HEK293T (cell line): ENCODE measurements around the gene ADCY2.

Experiments
- BHLHE40 ChIP-seq: fragments of 450-650 bp; IDR thresholded peaks from 2 replicates; pipeline ENCODE4 v1.6.1; 2016; ENCODE audit warnings: mild to moderate bottlenecking, moderate library complexity, borderline replicate concordance
- CTBP1 ChIP-seq: fragments of 450-650 bp; IDR thresholded peaks from 2 replicates; pipeline ENCODE4 v1.6.1; 2016; ENCODE audit warnings: borderline replicate concordance
- ELF4 ChIP-seq: fragments of 450-650 bp; IDR thresholded peaks from 2 replicates; pipeline ENCODE4 v1.6.1; 2017; ENCODE audit warnings: antibody characterized with exemption
- FOXK2 ChIP-seq: fragments of 450-650 bp; IDR thresholded peaks from 2 replicates; pipeline ENCODE4 v1.6.1; 2016; ENCODE audit warnings: mild to moderate bottlenecking
- FOXM1 ChIP-seq: fragments of 450-650 bp; IDR thresholded peaks from 2 replicates; pipeline ENCODE4 v1.6.1; 2017; ENCODE audit warnings: mild to moderate bottlenecking, borderline replicate concordance
- HDGF ChIP-seq: fragments of 450-650 bp; IDR thresholded peaks from 2 replicates; pipeline ENCODE4 v1.6.1; 2017; ENCODE audit warnings: antibody characterized with exemption, borderline replicate concordance
- L3MBTL2 ChIP-seq: fragments of 450-650 bp; conservative IDR thresholded peaks from 2 replicates; pipeline ENCODE4 v1.6.1; 2016; ENCODE audit warnings: mild to moderate bottlenecking
- SUZ12 ChIP-seq: fragments of 450-650 bp; IDR thresholded peaks from 2 replicates; pipeline ENCODE4 v1.6.1; 2016; ENCODE audit warnings: mild to moderate bottlenecking
- TF ChIP-seq, protein P1 (sequence below): fragments of 450-650 bp; IDR thresholded peaks from 2 replicates; pipeline ENCODE4 v1.6.1; 2016

GRCh38 chr5:7363067-7363677 lies 32.8 kb upstream of the ADCY2 start:
- TF ChIP-seq FOXM1, result no peak
- TF ChIP-seq, protein P1, sequence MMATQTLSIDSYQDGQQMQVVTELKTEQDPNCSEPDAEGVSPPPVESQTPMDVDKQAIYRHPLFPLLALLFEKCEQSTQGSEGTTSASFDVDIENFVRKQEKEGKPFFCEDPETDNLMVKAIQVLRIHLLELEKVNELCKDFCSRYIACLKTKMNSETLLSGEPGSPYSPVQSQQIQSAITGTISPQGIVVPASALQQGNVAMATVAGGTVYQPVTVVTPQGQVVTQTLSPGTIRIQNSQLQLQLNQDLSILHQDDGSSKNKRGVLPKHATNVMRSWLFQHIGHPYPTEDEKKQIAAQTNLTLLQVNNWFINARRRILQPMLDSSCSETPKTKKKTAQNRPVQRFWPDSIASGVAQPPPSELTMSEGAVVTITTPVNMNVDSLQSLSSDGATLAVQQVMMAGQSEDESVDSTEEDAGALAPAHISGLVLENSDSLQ, result no peak
- no peak for TF ChIP-seq FOXK2
- TF ChIP-seq ELF4, result no peak
- no peak for TF ChIP-seq SUZ12
- TF ChIP-seq L3MBTL2, result no peak
- no peak for TF ChIP-seq BHLHE40
- no peak for TF ChIP-seq CTBP1
- no peak for TF ChIP-seq HDGF
